Iris pigment epithelial cell (primary cell): ENCODE measurements around the gene SCGB3A2.

Experiments used
- DNase-seq: peaks from one replicate; pipeline ENCODE4 v3.0.0-alpha.2; 2011; ENCODE audit warnings: low read depth

Gene SCGB3A2

GRCh38 chr5:147904110-147904509, 25.6 kb downstream of the SCGB3A2 start:
- no peak for DNase-seq

GRCh38 chr5:147906326-147907095, 28.0 kb downstream of the SCGB3A2 start, which contains the start of gene C5orf46:
Gene C5orf46 (minus strand): TSS chr5:147906538. CDS start chr5:147906501, 37 bp downstream.
- DNase-seq = peak; percentile 85

- DNase-seq = no peak
These were observed 32.9 kb downstream of the SCGB3A2 start for GRCh38 chr5:147911427-147911826.

- no peak for DNase-seq
These were observed 33.5 kb downstream of the SCGB3A2 start for GRCh38 chr5:147912011-147912410.

- peak; percentile 79 for DNase-seq
These were observed 35.3 kb downstream of the SCGB3A2 start for GRCh38 chr5:147913786-147914185.

GRCh38 chr5:147918101-147918685, 39.7 kb downstream of the SCGB3A2 start:
- DNase-seq = peak; percentile 72

GRCh38 chr5:147918899-147919298, 40.4 kb downstream of the SCGB3A2 start:
- DNase-seq = no peak

- no peak for DNase-seq
These were observed 42.0 kb downstream of the SCGB3A2 start for GRCh38 chr5:147920420-147921030.

GRCh38 chr5:147921136-147921535, 42.6 kb downstream of the SCGB3A2 start:
- DNase-seq = no peak

GRCh38 chr5:147925020-147925419, 46.5 kb downstream of the SCGB3A2 start:
- DNase-seq = no peak

- no peak for DNase-seq
These were observed 49.4 kb downstream of the SCGB3A2 start for GRCh38 chr5:147927901-147928300.

GRCh38 chr5:147930769-147931168, 52.3 kb downstream of the SCGB3A2 start:
- no peak for DNase-seq
